DMS114 treated with DMSO at 0.1 percent for 48 hours (cell line): Measurements from ENCODE around the gene BFSP1.

Experiments used
- DNase-seq: peaks from one replicate; lab custom pipeline; 2025; ENCODE audit not compliant: unreplicated experiment; lab: John Stamatoyannopoulos, UW

Gene BFSP1

GRCh38 chr20:17499041-17499440 is 32.1 kb downstream of the BFSP1 start:
- no peak for DNase-seq

GRCh38 chr20:17498641-17499040 is 32.5 kb downstream of the BFSP1 start:
- no peak for DNase-seq

DNA sequence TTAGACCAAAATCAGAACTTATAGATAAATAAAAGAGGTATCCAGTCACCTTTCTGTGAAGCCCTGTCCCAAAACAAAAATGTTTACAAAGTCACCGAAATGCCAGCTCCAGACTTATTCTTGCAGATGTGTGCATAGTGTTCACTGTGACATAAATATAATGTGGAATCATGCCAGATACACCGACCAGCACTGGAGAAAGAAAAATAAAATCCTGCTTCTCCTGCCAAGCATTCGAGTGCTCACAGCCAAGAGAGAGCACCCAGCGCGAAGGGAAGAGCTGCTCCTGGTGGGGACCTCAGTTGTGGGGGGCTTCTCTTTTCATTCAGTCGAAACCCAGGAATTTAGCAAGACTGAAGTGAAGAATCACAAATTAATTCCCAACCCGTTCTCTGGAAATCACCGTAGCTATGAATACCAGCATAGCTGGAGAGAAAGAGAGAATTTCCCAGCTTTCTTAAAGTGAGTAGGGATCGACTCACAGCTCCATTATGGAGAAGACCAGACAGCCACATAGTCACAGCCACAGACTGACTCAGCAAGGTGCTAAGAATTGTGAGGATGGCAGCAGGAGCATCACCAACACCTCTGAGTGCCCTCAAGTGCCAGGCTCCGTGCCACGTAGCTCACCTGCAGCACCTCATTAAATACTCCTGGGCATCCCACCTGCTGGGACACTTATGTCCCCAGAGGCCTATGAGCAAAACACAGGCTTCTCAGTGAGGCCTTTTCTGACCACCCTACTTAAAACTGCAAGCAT is 33.2 kb downstream of the BFSP1 start:
- no peak for DNase-seq

DNA sequence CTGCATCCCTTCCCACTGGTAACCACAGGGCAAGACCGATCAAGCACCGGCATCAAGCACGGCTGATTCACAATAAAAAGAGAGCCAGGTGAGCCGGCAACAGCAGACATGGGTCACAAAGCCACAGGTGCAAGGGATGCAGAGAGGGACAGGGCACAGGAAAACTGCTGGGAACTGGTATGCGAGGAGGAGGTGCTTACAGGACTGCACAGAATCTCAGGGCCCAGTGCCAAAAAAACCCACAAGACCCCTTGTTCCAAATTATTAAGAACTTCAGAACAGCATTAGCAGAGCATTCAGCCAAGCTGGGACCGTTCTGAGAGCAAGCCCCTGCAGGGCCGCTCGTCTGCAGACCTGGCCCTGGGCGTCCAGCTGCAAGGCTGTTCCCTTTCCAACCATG is 35.4 kb downstream of the BFSP1 start:
- DNase-seq = no peak

GRCh38 chr20:17494201-17494600 is 37.0 kb downstream of the BFSP1 start:
- DNase-seq = no peak

DNA sequence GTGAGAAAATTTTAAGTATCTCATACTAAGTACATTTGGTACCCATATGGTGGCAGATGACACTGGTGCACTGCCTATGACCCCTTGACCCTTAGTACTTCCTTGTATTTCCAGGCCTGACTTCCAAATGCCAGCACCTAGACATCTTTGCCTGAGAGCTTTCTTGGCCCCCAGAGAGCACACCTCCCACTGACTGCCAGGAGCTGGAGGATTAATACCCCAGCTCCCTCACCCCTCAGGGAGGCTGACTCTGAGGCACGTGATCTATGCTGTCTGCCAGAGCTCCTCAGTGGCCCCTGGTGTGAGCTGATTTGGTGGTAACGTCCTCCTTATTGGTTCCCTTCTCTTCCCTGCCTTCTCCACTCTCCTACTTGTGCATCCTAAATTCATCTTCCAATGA is 38.0 kb downstream of the BFSP1 start:
- DNase-seq = no peak

DNA sequence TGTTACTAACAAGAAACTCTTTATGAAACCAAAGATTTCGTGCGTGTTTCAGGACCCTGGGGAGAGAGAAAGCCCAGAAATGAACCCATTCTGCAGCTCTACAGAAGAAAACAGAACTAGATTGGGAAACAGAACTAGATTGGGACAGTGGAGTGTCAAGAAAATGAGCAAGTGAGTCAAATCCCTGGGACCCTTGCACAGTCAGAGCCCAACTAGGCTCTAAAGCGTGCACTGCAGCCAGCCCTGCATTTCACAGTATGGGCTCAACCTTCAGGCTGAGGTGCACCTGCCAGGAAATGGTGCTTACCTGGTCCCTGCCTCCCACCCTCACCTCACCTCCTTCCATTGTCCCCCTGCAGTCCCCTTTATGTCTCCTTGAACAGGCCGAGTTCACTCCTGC is 39.7 kb downstream of the BFSP1 start:
- no peak for DNase-seq

GRCh38 chr20:17491041-17491440 is 40.1 kb downstream of the BFSP1 start:
- no peak for DNase-seq

GRCh38 chr20:17490501-17490900 is 40.7 kb downstream of the BFSP1 start:
- DNase-seq = no peak

- no peak for DNase-seq
Measured at GRCh38 chr20:17488916-17489600, 42.1 kb downstream of the BFSP1 start.

- no peak for DNase-seq
Measured at GRCh38 chr20:17485017-17485416, 46.2 kb downstream of the BFSP1 start.

DNA sequence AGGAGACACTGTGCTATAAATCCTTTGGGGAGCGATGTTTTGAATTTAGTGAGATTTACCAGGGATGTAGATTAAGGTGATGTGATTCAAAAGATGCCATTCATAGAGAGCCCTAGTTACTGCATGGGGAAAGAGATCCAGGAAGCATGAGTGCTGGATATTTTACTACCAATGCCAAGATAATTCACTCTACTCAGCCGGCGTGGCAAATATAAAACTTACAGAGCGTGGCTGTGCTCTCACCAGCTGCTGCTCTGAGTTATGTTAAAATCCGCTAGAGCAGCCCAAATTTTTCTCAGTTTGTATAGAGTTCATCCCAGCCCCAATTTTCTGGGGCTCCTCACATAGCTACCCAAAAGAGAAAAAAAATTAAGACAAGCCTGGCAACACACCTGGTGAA is 48.6 kb downstream of the BFSP1 start:
- DNase-seq = no peak

DNA sequence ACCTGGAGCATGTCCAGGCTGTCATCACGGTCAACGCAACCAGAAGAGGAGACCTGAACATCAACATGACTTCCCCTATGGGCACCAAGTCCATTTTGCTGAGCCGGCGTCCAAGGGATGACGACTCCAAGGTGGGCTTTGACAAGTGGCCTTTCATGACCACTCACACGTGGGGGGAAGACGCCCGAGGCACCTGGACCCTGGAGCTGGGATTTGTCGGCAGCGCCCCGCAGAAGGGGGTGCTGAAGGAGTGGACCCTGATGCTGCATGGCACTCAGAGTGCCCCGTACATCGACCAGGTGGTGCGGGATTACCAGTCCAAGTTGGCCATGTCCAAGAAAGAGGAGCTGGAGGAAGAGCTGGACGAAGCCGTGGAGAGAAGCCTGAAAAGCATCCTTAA is 49.5 kb downstream of the BFSP1 start:
- DNase-seq = no peak

GRCh38 chr20:17480696-17481095 is 50.5 kb downstream of the BFSP1 start:
- no peak for DNase-seq

DNA sequence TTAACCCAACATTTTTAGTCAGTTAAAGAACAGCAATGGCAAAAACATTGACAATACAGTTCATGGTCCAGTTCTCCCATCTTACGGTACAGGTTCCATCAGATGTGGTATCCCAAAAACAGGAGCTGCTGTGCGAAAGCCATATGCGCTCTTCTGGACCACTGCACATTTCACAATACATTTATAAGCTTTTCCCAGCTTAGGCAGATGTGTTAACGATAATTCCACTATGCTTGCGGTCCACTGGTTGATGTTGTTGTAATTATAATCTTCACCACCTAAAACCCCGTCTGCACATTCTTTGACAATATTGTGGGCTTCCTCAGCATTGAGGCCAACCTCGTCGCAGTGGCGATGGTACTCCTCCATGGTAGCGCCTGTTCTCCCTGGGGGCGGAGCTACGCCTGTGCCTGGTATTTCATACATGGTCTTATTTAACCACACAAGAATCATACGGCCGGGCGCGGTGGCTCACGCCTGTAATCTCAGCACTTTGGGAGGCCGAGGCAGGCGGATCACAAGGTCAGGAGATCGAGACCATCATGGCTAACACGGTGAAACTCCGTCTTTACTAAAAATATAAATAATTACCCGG is 52.0 kb downstream of the BFSP1 start:
- DNase-seq = peak; percentile 67

DNA sequence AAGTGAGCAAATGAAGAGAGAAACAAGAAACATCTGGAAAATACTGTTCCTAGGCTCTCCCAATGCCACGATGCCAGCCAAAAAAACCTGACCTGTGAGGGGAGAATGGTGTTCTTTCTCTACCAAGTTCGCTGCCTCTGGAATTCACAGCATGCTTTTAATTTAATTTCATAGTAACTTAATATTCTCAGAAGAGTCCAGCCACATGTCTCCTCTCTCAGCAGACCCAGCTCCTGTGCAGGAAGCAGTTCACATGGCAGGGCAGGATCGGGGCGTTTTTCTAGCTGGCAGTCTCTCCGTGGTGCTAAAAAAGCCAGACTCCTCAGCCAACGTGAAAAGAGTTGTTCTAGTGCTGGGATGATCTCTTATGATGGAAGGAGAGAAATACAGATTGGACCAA is 57.5 kb downstream of the BFSP1 start:
- no peak for DNase-seq

- DNase-seq = no peak
Measured at GRCh38 chr20:17471606-17472187, 59.5 kb downstream of the BFSP1 start.

GRCh38 chr20:17470973-17471372 is 60.2 kb downstream of the BFSP1 start:
- DNase-seq = no peak

DNA sequence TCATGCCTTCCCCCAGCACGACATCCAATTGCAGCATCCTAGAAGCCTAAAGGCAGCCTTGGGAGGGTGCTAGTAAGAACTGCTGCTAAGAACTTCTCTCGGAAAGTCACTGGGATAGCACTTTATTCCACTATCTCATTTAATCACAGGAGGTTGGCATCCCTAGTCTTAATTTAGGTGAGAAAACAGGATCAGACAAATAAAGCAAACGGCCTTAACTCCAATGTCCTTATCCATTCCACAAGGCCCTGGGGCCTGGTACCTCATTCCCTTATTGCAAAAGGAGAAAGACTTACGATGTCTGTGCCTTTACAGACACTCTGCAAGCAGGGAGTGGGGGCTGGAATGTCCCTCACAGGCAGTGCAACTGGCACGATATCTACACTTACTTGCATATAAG is 60.7 kb downstream of the BFSP1 start:
- DNase-seq = no peak

DNA sequence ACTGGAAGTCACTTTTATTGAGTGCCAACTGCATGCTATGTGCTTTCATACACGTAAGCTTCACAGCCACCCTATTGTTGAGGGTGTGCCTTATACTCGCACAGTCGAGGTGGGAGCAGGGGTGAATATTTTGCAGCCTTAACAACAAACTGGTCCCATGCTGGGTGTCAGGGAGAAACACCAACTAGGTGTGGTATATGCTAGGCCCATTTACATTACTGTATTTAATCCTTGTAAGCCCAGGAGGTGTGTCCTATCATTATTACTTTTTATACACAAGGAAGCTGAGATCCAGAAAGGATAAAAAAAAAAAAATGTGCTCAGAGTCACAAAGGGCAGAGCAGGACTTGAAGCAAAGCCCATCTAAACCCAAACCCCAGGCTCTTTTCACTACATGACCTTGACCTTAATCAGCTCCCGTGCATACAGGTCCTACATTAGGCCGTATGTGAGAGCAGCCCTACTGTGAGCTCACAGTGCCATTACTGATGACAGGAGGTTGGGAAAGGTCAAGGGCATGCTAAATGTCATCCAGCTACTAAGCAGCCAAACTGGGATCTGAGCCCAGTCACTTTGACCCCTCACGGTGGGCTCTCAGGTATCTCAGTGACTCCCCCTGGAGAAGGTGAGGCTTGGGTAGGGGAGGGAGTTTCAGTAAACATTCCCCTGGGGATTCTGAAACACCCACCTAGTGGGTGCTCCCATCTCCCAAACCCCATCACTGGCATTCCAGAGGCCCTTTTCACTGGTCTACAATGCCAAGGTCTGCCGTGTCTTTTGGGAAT is 61.7 kb downstream of the BFSP1 start:
- no peak for DNase-seq
